GM21381 (cell line): Measurements from ENCODE around the gene RPL18A.
"Not testable (repeated sequence)": the region's sequence is repeated elsewhere in the genome, so short reads cannot be mapped to it uniquely, and the experiment has no call there.

ENCODE experiments used
- ATAC-seq: cut with Tn5 transposase; IDR thresholded peaks from one replicate; pipeline ENCODE4 v1.9.1; 2021; ENCODE audit warnings: mild to moderate bottlenecking, moderate library complexity; ENCODE audit not compliant: unreplicated experiment

RPL18A gene

GRCh38 chr19:17866312-17866963 lies 6.7 kb downstream of the RPL18A start:
- no peak for ATAC-seq

GRCh38 chr19:17866964-17867486 lies 7.3 kb downstream of the RPL18A start:
- ATAC-seq = no peak

GRCh38 chr19:17868669-17869068 lies 9.0 kb downstream of the RPL18A start:
- no peak for ATAC-seq

GRCh38 chr19:17869114-17869608 lies 9.5 kb downstream of the RPL18A start:
- ATAC-seq = no peak

GRCh38 chr19:17871032-17871877 lies 11.5 kb downstream of the RPL18A start:
- ATAC-seq = no peak

- ATAC-seq = no peak
Observed at GRCh38 chr19:17871878-17872250, 12.2 kb downstream of the RPL18A start, which contains the start of gene SLC5A5. TSS of gene SLC5A5 (plus strand) at chr19:17871945. CDS start at chr19:17872320, 375 bp downstream.

- ATAC-seq = no peak
Observed at GRCh38 chr19:17872251-17873001, 12.7 kb downstream of the RPL18A start.

GRCh38 chr19:17873786-17874757 lies 14.4 kb downstream of the RPL18A start:
- ATAC-seq = no peak

- ATAC-seq = no peak
Observed at GRCh38 chr19:17874758-17875135, 15.0 kb downstream of the RPL18A start.

GRCh38 chr19:17877696-17878095 lies 18.0 kb downstream of the RPL18A start:
- ATAC-seq = no peak

GRCh38 chr19:17879466-17879865 lies 19.8 kb downstream of the RPL18A start:
- ATAC-seq = no peak

GRCh38 chr19:17881701-17882100 lies 22.0 kb downstream of the RPL18A start:
- no peak for ATAC-seq

GRCh38 chr19:17883627-17884410 lies 24.1 kb downstream of the RPL18A start:
- no peak for ATAC-seq

- no peak for ATAC-seq
Observed at GRCh38 chr19:17886515-17886914, 26.8 kb downstream of the RPL18A start.

- ATAC-seq = not testable (repeated sequence)
Observed at GRCh38 chr19:17887221-17887620, 27.5 kb downstream of the RPL18A start.

GRCh38 chr19:17888260-17888659 lies 28.6 kb downstream of the RPL18A start:
- no peak for ATAC-seq

- ATAC-seq = no peak
Observed at GRCh38 chr19:17889609-17890214, 30.0 kb downstream of the RPL18A start.

- ATAC-seq = no peak
Observed at GRCh38 chr19:17893766-17894165, 34.1 kb downstream of the RPL18A start.

- ATAC-seq = no peak
Observed at GRCh38 chr19:17902701-17903100, 43.0 kb downstream of the RPL18A start.
